ENCODE results near the gene FBXL17.

FBXL17 gene

GRCh38 chr5:107876906-107877305, 505.0 kb downstream of the FBXL17 start:
- WGBS, 2 donors (ENCODE audit: extremely low coverage in 2 of 2, insufficient read length in 2 of 2, insufficient replicate concordance in 1 of 2) = no CpG with 5 or more reads among the region's 6 CpGs
- H2AFZ ChIP-seq (ENCODE audit: low read length) = no peak overlapping the region
- no peak overlapping the region for H4K8ac ChIP-seq (ENCODE audit: low read depth, low read length)
- H3K23ac ChIP-seq (ENCODE audit: low read depth, low read length, poor library complexity) = no peak overlapping the region
- no peak overlapping the region for H3K14ac ChIP-seq (ENCODE audit: low read length)
- H3K9ac ChIP-seq (ENCODE audit: low read depth, low read length, poor library complexity) = no peak overlapping the region
- no peaks in the 10 kb centered on the region for H3K27me3 ChIP-seq (ENCODE audit: control insufficient read depth in 3 of 3, insufficient read depth in 3 of 3, low read depth in 1 of 3, low read length in 3 of 3)
- no peak overlapping the region for H3K18ac ChIP-seq (ENCODE audit: low read length)
- no peak overlapping the region for H2BK15ac ChIP-seq (ENCODE audit: low read length)
- no peaks in the 10 kb centered on the region for H3K36me3 ChIP-seq (replicated peaks in 1 of 2; ENCODE audit: control insufficient read depth in 2 of 2, insufficient read depth in 2 of 2, low read length in 2 of 2)
- H2AK5ac ChIP-seq (ENCODE audit: low read depth, low read length) = no peak overlapping the region
- H2BK120ac ChIP-seq (ENCODE audit: low read depth, low read length) = no peak overlapping the region
- H3K4ac ChIP-seq (ENCODE audit: low read length) = no peak overlapping the region
- no peaks in the 10 kb centered on the region for H3K79me1 ChIP-seq (ENCODE audit: low read depth, low read length)
- H3K4me1 ChIP-seq (ENCODE audit: control insufficient read depth in 2 of 2, insufficient read depth in 1 of 2, low read depth in 1 of 2, low read length in 2 of 2) = peaks cover 0 to 12% of the 10 kb centered on the region in 2 donors
- H3K9me3 ChIP-seq (replicated peaks in 1 of 2; ENCODE audit: control insufficient read depth in 2 of 2, insufficient read depth in 1 of 2, low read depth in 1 of 2, low read length in 2 of 2) = no peaks in the 10 kb centered on the region
- no peak overlapping the region for H3K4me2 ChIP-seq (ENCODE audit: insufficient read depth, low read length, poor library complexity, severe bottlenecking)
- no peak overlapping the region for H2BK12ac ChIP-seq (ENCODE audit: low read length)
- DNase-seq (ENCODE audit: low spot score) = no peak
- no peak overlapping the region for H4K91ac ChIP-seq (ENCODE audit: low read depth, low read length, poor library complexity)
- no peak overlapping the region for H3K4me3 ChIP-seq (ENCODE audit: low read length in 2 of 2)
- H2BK5ac ChIP-seq (ENCODE audit: low read length) = no peak overlapping the region
- no peak overlapping the region for H3K27ac ChIP-seq (replicated peaks; ENCODE audit: low read length)

- H3K9me3 ChIP-seq (replicated peaks in 1 of 2; ENCODE audit: control insufficient read depth in 2 of 2, insufficient read depth in 1 of 2, low read depth in 1 of 2, low read length in 2 of 2) = no peaks in the 10 kb centered on the region
- no peak overlapping the region for H2BK120ac ChIP-seq (ENCODE audit: low read depth, low read length)
- no peak overlapping the region for H2BK15ac ChIP-seq (ENCODE audit: low read length)
- peaks cover 0 to 12% of the 10 kb centered on the region in 2 donors for H3K4me1 ChIP-seq (ENCODE audit: control insufficient read depth in 2 of 2, insufficient read depth in 1 of 2, low read depth in 1 of 2, low read length in 2 of 2)
- no peak overlapping the region for H4K91ac ChIP-seq (ENCODE audit: low read depth, low read length, poor library complexity)
- H2BK12ac ChIP-seq (ENCODE audit: low read length) = no peak overlapping the region
- H3K27me3 ChIP-seq (ENCODE audit: control insufficient read depth in 3 of 3, insufficient read depth in 3 of 3, low read depth in 1 of 3, low read length in 3 of 3) = no peaks in the 10 kb centered on the region
- no peak overlapping the region for H3K18ac ChIP-seq (ENCODE audit: low read length)
- DNase-seq (ENCODE audit: low spot score) = no peak
- H3K27ac ChIP-seq (replicated peaks; ENCODE audit: low read length) = no peak overlapping the region
- no peak overlapping the region for H2AFZ ChIP-seq (ENCODE audit: low read length)
- H3K4ac ChIP-seq (ENCODE audit: low read length) = no peak overlapping the region
- no peak overlapping the region for H3K4me2 ChIP-seq (ENCODE audit: insufficient read depth, low read length, poor library complexity, severe bottlenecking)
- H3K79me1 ChIP-seq (ENCODE audit: low read depth, low read length) = no peaks in the 10 kb centered on the region
- H2AK5ac ChIP-seq (ENCODE audit: low read depth, low read length) = no peak overlapping the region
- no CpG with 5 or more reads among the region's 7 CpGs for WGBS, 2 donors (ENCODE audit: extremely low coverage in 2 of 2, insufficient read length in 2 of 2, insufficient replicate concordance in 1 of 2)
- no peak overlapping the region for H3K9ac ChIP-seq (ENCODE audit: low read depth, low read length, poor library complexity)
- no peak overlapping the region for H3K23ac ChIP-seq (ENCODE audit: low read depth, low read length, poor library complexity)
- no peaks in the 10 kb centered on the region for H3K36me3 ChIP-seq (replicated peaks in 1 of 2; ENCODE audit: control insufficient read depth in 2 of 2, insufficient read depth in 2 of 2, low read length in 2 of 2)
- H3K14ac ChIP-seq (ENCODE audit: low read length) = no peak overlapping the region
- H3K4me3 ChIP-seq (ENCODE audit: low read length in 2 of 2) = no peak overlapping the region
- no peak overlapping the region for H2BK5ac ChIP-seq (ENCODE audit: low read length)
- no peak overlapping the region for H4K8ac ChIP-seq (ENCODE audit: low read depth, low read length)
Measured at GRCh38 chr5:107876261-107876660, 505.6 kb downstream of the FBXL17 start.

- H2BK5ac ChIP-seq (ENCODE audit: low read length) = no peak overlapping the region
- peaks cover 0 to 12% of the 10 kb centered on the region in 2 donors for H3K4me1 ChIP-seq (ENCODE audit: control insufficient read depth in 2 of 2, insufficient read depth in 1 of 2, low read depth in 1 of 2, low read length in 2 of 2)
- H3K18ac ChIP-seq (ENCODE audit: low read length) = no peak overlapping the region
- no peak for DNase-seq (ENCODE audit: low spot score)
- no peaks in the 10 kb centered on the region for H3K79me1 ChIP-seq (ENCODE audit: low read depth, low read length)
- H3K27me3 ChIP-seq (ENCODE audit: control insufficient read depth in 3 of 3, insufficient read depth in 3 of 3, low read depth in 1 of 3, low read length in 3 of 3) = no peaks in the 10 kb centered on the region
- H3K27ac ChIP-seq (replicated peaks; ENCODE audit: low read length) = no peak overlapping the region
- no peak overlapping the region for H2BK120ac ChIP-seq (ENCODE audit: low read depth, low read length)
- no peak overlapping the region for H2BK12ac ChIP-seq (ENCODE audit: low read length)
- no CpG with 5 or more reads among the region's 9 CpGs for WGBS, 2 donors (ENCODE audit: extremely low coverage in 2 of 2, insufficient read length in 2 of 2, insufficient replicate concordance in 1 of 2)
- H2BK15ac ChIP-seq (ENCODE audit: low read length) = no peak overlapping the region
- no peak overlapping the region for H3K23ac ChIP-seq (ENCODE audit: low read depth, low read length, poor library complexity)
- no peak overlapping the region for H3K4ac ChIP-seq (ENCODE audit: low read length)
- H3K36me3 ChIP-seq (replicated peaks in 1 of 2; ENCODE audit: control insufficient read depth in 2 of 2, insufficient read depth in 2 of 2, low read length in 2 of 2) = no peaks in the 10 kb centered on the region
- H3K9ac ChIP-seq (ENCODE audit: low read depth, low read length, poor library complexity) = no peak overlapping the region
- no peak overlapping the region for H2AK5ac ChIP-seq (ENCODE audit: low read depth, low read length)
- H4K91ac ChIP-seq (ENCODE audit: low read depth, low read length, poor library complexity) = no peak overlapping the region
- H4K8ac ChIP-seq (ENCODE audit: low read depth, low read length) = no peak overlapping the region
- no peak overlapping the region for H3K4me3 ChIP-seq (ENCODE audit: low read length in 2 of 2)
- no peak overlapping the region for H2AFZ ChIP-seq (ENCODE audit: low read length)
- H3K4me2 ChIP-seq (ENCODE audit: insufficient read depth, low read length, poor library complexity, severe bottlenecking) = no peak overlapping the region
- H3K9me3 ChIP-seq (replicated peaks in 1 of 2; ENCODE audit: control insufficient read depth in 2 of 2, insufficient read depth in 1 of 2, low read depth in 1 of 2, low read length in 2 of 2) = no peaks in the 10 kb centered on the region
- no peak overlapping the region for H3K14ac ChIP-seq (ENCODE audit: low read length)
Measured at GRCh38 chr5:107875833-107876232, 506.1 kb downstream of the FBXL17 start.

GRCh38 chr5:107874795-107875194, 507.1 kb downstream of the FBXL17 start:
- DNase-seq (ENCODE audit: low spot score) = no peak
- Histone ChIP-seq H3K18ac (ENCODE audit: low read length) (no peak overlapping the region), H3K27me3 (ENCODE audit: control insufficient read depth in 3 of 3, insufficient read depth in 3 of 3, low read depth in 1 of 3, low read length in 3 of 3) (no peaks in the 10 kb centered on the region), H3K4me2 (ENCODE audit: insufficient read depth, low read length, poor library complexity, severe bottlenecking) (no peak overlapping the region), H3K14ac (ENCODE audit: low read length) (no peak overlapping the region), H3K79me1 (ENCODE audit: low read depth, low read length) (no peaks in the 10 kb centered on the region), H2BK120ac (ENCODE audit: low read depth, low read length) (no peak overlapping the region), H2BK5ac (ENCODE audit: low read length) (no peak overlapping the region), H3K36me3 (replicated peaks in 1 of 2; ENCODE audit: control insufficient read depth in 2 of 2, insufficient read depth in 2 of 2, low read length in 2 of 2) (no peaks in the 10 kb centered on the region), H2AK5ac (ENCODE audit: low read depth, low read length) (no peak overlapping the region), H3K9ac (ENCODE audit: low read depth, low read length, poor library complexity) (no peak overlapping the region), H4K8ac (ENCODE audit: low read depth, low read length) (no peak overlapping the region), H2AFZ (ENCODE audit: low read length) (no peak overlapping the region), H2BK12ac (ENCODE audit: low read length) (no peak overlapping the region), H3K4ac (ENCODE audit: low read length) (no peak overlapping the region), H3K27ac (replicated peaks; ENCODE audit: low read length) (no peak overlapping the region), H3K23ac (ENCODE audit: low read depth, low read length, poor library complexity) (no peak overlapping the region), H3K9me3 (replicated peaks in 1 of 2; ENCODE audit: control insufficient read depth in 2 of 2, insufficient read depth in 1 of 2, low read depth in 1 of 2, low read length in 2 of 2) (no peaks in the 10 kb centered on the region), H3K4me3 (ENCODE audit: low read length in 2 of 2) (no peak overlapping the region), H4K91ac (ENCODE audit: low read depth, low read length, poor library complexity) (no peak overlapping the region), H2BK15ac (ENCODE audit: low read length) (no peak overlapping the region), H3K4me1 (ENCODE audit: control insufficient read depth in 2 of 2, insufficient read depth in 1 of 2, low read depth in 1 of 2, low read length in 2 of 2) (peaks cover 0 to 12% of the 10 kb centered on the region in 2 donors)
